ENCODE results near the gene TMEM267. TPM values are rescaled to one million over a fixed set of nuclear protein-coding genes. Genes with fewer than 3 reads are reported as not detected.

Gene TMEM267
- 10 to 100 TPM; 10.1 to 19.4 (median 15.9) TPM for total RNA-seq
- 15.1 TPM for total RNA-seq (2013)
- 7.6 to 33.1 (median 16.6) reads per million in 29 experiments for total RNA-seq

- Mint-ChIP-seq H3K4me1 (peaks cover 52 to 55% (median 53%) of the 10 kb centered on the region in 3 donors), H3K9me3 (no peaks in the 10 kb centered on the region), H3K27me3 (no peaks in the 10 kb centered on the region), H3K4me3 (peak within 1 kb of the TSS; percentile 89 to 99 (median 95)), H3K36me3 (no peaks in the 10 kb centered on the region), H3K27ac (peak within 1 kb of the TSS; percentile 100)
- peak; percentile 72 to 91 (median 80) for DNase-seq
- H3K4me3 ChIP-seq (ENCODE audit: control insufficient read depth in 1 of 2, extremely low read depth in 1 of 2, low read length in 1 of 2), result peak within 1 kb of the TSS; percentile 62 to 88
- peaks cover 9 to 25% of the 10 kb centered on the region in 2 experiments for H3K4me1 ChIP-seq (ENCODE audit: control insufficient read depth in 1 of 2, extremely low read depth in 1 of 2, insufficient read depth in 2 of 2, low read length in 2 of 2)
- CTCF ChIA-PET, result interaction anchor here (0.5 to 3.0 kb wide), 46 partner anchors 8 to 575 kb away, joined by 3 to 36 read pairs (median 4); partner anchors contain the start of genes C5orf34 (in 2 of the 2), ZNF131 (in 2 of the 2), HMGCS1 (in 1 of the 2) and NNT (in 1 of the 2)
- peak; percentile 86 to 91 (median 90) for ATAC-seq (replicated peaks in 1 of 4)
- H3K27me3 ChIP-seq (replicated peaks in 1 of 2; ENCODE audit: control insufficient read depth in 2 of 2, extremely low read depth in 1 of 2, insufficient read depth in 2 of 2, low read length in 1 of 2), result no peaks in the 10 kb centered on the region
- H3K27ac ChIP-seq (ENCODE audit: low read length), result peak within 1 kb of the TSS; percentile 93
- WGBS (ENCODE audit: insufficient coverage), result under 1% methylated on average over 48 of the region's 62 CpGs
- POLR2A ChIA-PET, result interaction anchor here (0.5 to 3.5 kb wide), 26 partner anchors 26 to 1559 kb away, joined by 3 to 78 read pairs (median 4); partner anchors contain the start of genes C5orf34 (in 2 of the 2), CCL28 (in 1 of the 2), FBXO4 (in 1 of the 2) and HMGCS1 (in 1 of the 2)
- H3K9me3 ChIP-seq, result no peaks in the 10 kb centered on the region
- H3K36me3 ChIP-seq (ENCODE audit: control insufficient read depth in 2 of 2, extremely low read depth in 1 of 2, insufficient read depth in 1 of 2, low read length in 1 of 2), result no peaks in the 10 kb centered on the region
Observed at GRCh38 chr5:43483298-43484105, at the start of gene TMEM267. TSS of gene TMEM267 (minus strand) at chr5:43483865. CDS start at chr5:43453969, 29,896 bp downstream.

GRCh38 chr5:43530648-43531047, 47.0 kb upstream of the TMEM267 start:
- Mint-ChIP-seq H3K9me3 (no peaks in the 10 kb centered on the region), H3K27ac (no peak overlapping the region), H3K4me3 (no peak overlapping the region), H3K36me3 (peaks cover 58% of the 10 kb centered on the region), H3K4me1 (peaks cover 0 to 12% (median 10%) of the 10 kb centered on the region in 3 donors), H3K27me3 (no peaks in the 10 kb centered on the region)
- Histone ChIP-seq H3K4me1 (ENCODE audit: control insufficient read depth in 1 of 2, extremely low read depth in 1 of 2, insufficient read depth in 2 of 2, low read length in 2 of 2) (no peaks in the 10 kb centered on the region), H3K9me3 (no peaks in the 10 kb centered on the region), H3K36me3 (ENCODE audit: control insufficient read depth in 2 of 2, extremely low read depth in 1 of 2, insufficient read depth in 1 of 2, low read length in 1 of 2) (peaks cover 4 to 65% of the 10 kb centered on the region in 2 donors), H3K4me3 (ENCODE audit: control insufficient read depth in 1 of 2, extremely low read depth in 1 of 2, low read length in 1 of 2) (no peak overlapping the region), H3K27me3 (replicated peaks in 1 of 2; ENCODE audit: control insufficient read depth in 2 of 2, extremely low read depth in 1 of 2, insufficient read depth in 2 of 2, low read length in 1 of 2) (no peaks in the 10 kb centered on the region), H3K27ac (ENCODE audit: low read length) (no peak overlapping the region)
- WGBS (ENCODE audit: insufficient coverage), result 100% methylated on average over 1 of the region's 2 CpGs
- ATAC-seq (replicated peaks in 1 of 4), result no peak
- ChIA-PET CTCF (no interaction called here), POLR2A (no interaction called here)
- no peak for DNase-seq

- H3K4me1 Mint-ChIP-seq, result no peaks in the 10 kb centered on the region
- no peaks in the 10 kb centered on the region for H3K4me1 ChIP-seq (ENCODE audit: control insufficient read depth in 1 of 2, extremely low read depth in 1 of 2, insufficient read depth in 2 of 2, low read length in 2 of 2)
- WGBS (ENCODE audit: insufficient coverage), result 90% methylated on average over 2 of the region's 2 CpGs
- no peak overlapping the region for H3K4me3 Mint-ChIP-seq
- H3K4me3 ChIP-seq (ENCODE audit: control insufficient read depth in 1 of 2, extremely low read depth in 1 of 2, low read length in 1 of 2), result no peak overlapping the region
- DNase-seq (no peak), ATAC-seq (replicated peaks in 1 of 4) (no peak)
- H3K36me3 ChIP-seq (ENCODE audit: control insufficient read depth in 2 of 2, extremely low read depth in 1 of 2, insufficient read depth in 1 of 2, low read length in 1 of 2), result peaks cover 0 to 16% of the 10 kb centered on the region in 2 donors
- no peaks in the 10 kb centered on the region for H3K27me3 Mint-ChIP-seq
- H3K27me3 ChIP-seq (replicated peaks in 1 of 2; ENCODE audit: control insufficient read depth in 2 of 2, extremely low read depth in 1 of 2, insufficient read depth in 2 of 2, low read length in 1 of 2), result no peaks in the 10 kb centered on the region
- ChIA-PET POLR2A (no interaction called here), CTCF (interaction anchor here in 1 of 2 donors (0.6 to 1.2 kb wide), 2 partner anchors 35 to 39 kb away, joined by 3 to 4 read pairs; partner anchors contain the start of gene TMEM267)
- H3K36me3 Mint-ChIP-seq, result peaks cover 43% of the 10 kb centered on the region
- H3K9me3 ChIP-seq, result no peaks in the 10 kb centered on the region
- H3K9me3 Mint-ChIP-seq, result no peaks in the 10 kb centered on the region
- H3K27ac ChIP-seq (ENCODE audit: low read length), result no peak overlapping the region
- peak overlapping the region in 1 of 2 donors; percentile 13 for H3K27ac Mint-ChIP-seq
Observed at GRCh38 chr5:43523662-43524072, 40.0 kb upstream of the TMEM267 start.

GRCh38 chr5:43520615-43521014, 37.0 kb upstream of the TMEM267 start:
- Histone ChIP-seq H3K4me1 (ENCODE audit: control insufficient read depth in 1 of 2, extremely low read depth in 1 of 2, insufficient read depth in 2 of 2, low read length in 2 of 2) (peaks cover 2% of the 10 kb centered on the region in 2 experiments), H3K4me3 (ENCODE audit: control insufficient read depth in 1 of 2, extremely low read depth in 1 of 2, low read length in 1 of 2) (no peak overlapping the region), H3K9me3 (no peaks in the 10 kb centered on the region), H3K27me3 (replicated peaks in 1 of 2; ENCODE audit: control insufficient read depth in 2 of 2, extremely low read depth in 1 of 2, insufficient read depth in 2 of 2, low read length in 1 of 2) (no peaks in the 10 kb centered on the region), H3K27ac (ENCODE audit: low read length) (no peak overlapping the region), H3K36me3 (ENCODE audit: control insufficient read depth in 2 of 2, extremely low read depth in 1 of 2, insufficient read depth in 1 of 2, low read length in 1 of 2) (peaks cover 0 to 6% of the 10 kb centered on the region in 2 donors)
- 100% methylated on average over 1 of the region's 1 CpG for WGBS (ENCODE audit: insufficient coverage)
- H3K27ac Mint-ChIP-seq, result no peak overlapping the region
- CTCF ChIA-PET, result no interaction called here
- no peak for ATAC-seq (replicated peaks in 1 of 4)
- no peak overlapping the region for H3K4me3 Mint-ChIP-seq
- DNase-seq, result no peak
- peaks cover 27% of the 10 kb centered on the region for H3K36me3 Mint-ChIP-seq
- H3K9me3 Mint-ChIP-seq, result no peaks in the 10 kb centered on the region
- H3K4me1 Mint-ChIP-seq, result peaks cover 2 to 7% (median 4%) of the 10 kb centered on the region in 3 donors
- POLR2A ChIA-PET, result interaction anchor here in 1 of 2 donors (0.9 kb wide), 1 partner anchor 30 kb away, joined by 3 read pairs; no protein-coding TSS in a partner anchor
- H3K27me3 Mint-ChIP-seq, result no peaks in the 10 kb centered on the region

GRCh38 chr5:43515678-43516048, 32.0 kb upstream of the TMEM267 start:
- Mint-ChIP-seq H3K27me3 (no peaks in the 10 kb centered on the region), H3K4me1 (peaks cover 34% of the 10 kb centered on the region in 3 donors), H3K9me3 (no peaks in the 10 kb centered on the region), H3K27ac (peak overlapping the region; percentile 93 to 97), H3K36me3 (no peaks in the 10 kb centered on the region), H3K4me3 (peak overlapping the region; percentile 92 to 94 (median 93))
- Histone ChIP-seq H3K27me3 (replicated peaks in 1 of 2; ENCODE audit: control insufficient read depth in 2 of 2, extremely low read depth in 1 of 2, insufficient read depth in 2 of 2, low read length in 1 of 2) (no peaks in the 10 kb centered on the region), H3K9me3 (no peaks in the 10 kb centered on the region), H3K27ac (ENCODE audit: low read length) (peak overlapping the region; percentile 85), H3K4me3 (ENCODE audit: control insufficient read depth in 1 of 2, extremely low read depth in 1 of 2, low read length in 1 of 2) (peak overlapping the region; percentile 70 to 99), H3K4me1 (ENCODE audit: control insufficient read depth in 1 of 2, extremely low read depth in 1 of 2, insufficient read depth in 2 of 2, low read length in 2 of 2) (peaks cover 2 to 17% of the 10 kb centered on the region in 2 experiments), H3K36me3 (ENCODE audit: control insufficient read depth in 2 of 2, extremely low read depth in 1 of 2, insufficient read depth in 1 of 2, low read length in 1 of 2) (no peaks in the 10 kb centered on the region)
- ChIA-PET CTCF (interaction anchor here in 1 of 2 donors (0.7 to 2.2 kb wide), 4 partner anchors 25 to 394 kb away, joined by 3 to 19 read pairs (median 6); partner anchors contain the start of gene TMEM267), POLR2A (interaction anchor here (0.7 to 1.8 kb wide), 5 partner anchors 19 to 203 kb away, joined by 3 to 7 read pairs (median 4); partner anchors contain the start of genes HMGCS1 (in 1 of the 2) and TMEM267 (in 1 of the 2))
- ATAC-seq (replicated peaks in 1 of 4) (no peak), DNase-seq (no peak)
- WGBS (ENCODE audit: insufficient coverage), result no CpG with 5 or more reads among the region's 1 CpG
